GM12872 (cell line): ENCODE data around the gene TMEM129.
A peak's percentile ranks its signal among the peaks of the same experiment; 100 is the strongest.

Experiments
- CTCF ChIP-seq: IDR thresholded peaks from 3 replicates; pipeline ENCODE4 v1.5.1; 2011; ENCODE audit warnings: low read depth, mild to moderate bottlenecking, low read length, moderate library complexity; ENCODE audit not compliant: insufficient read depth

TMEM129 gene

GRCh38 chr4:1746919-1747602 is 25.9 kb upstream of the TMEM129 start:
- TF ChIP-seq CTCF, result no peak

GRCh38 chr4:1746265-1746691 is 25.2 kb upstream of the TMEM129 start:
- TF ChIP-seq CTCF, result peak; percentile 86

- TF ChIP-seq CTCF, result 0 out of 3 replicates have a peak, but pooled peaks have one; percentile 1
Measured at GRCh38 chr4:1745697-1746096, 24.6 kb upstream of the TMEM129 start.

GRCh38 chr4:1745165-1745564 is 24.0 kb upstream of the TMEM129 start:
- TF ChIP-seq CTCF, result no peak

GRCh38 chr4:1744552-1744951 is 23.4 kb upstream of the TMEM129 start:
- no peak for TF ChIP-seq CTCF

GRCh38 chr4:1743975-1744374 is 22.9 kb upstream of the TMEM129 start:
- TF ChIP-seq CTCF, result no peak

- TF ChIP-seq CTCF, result no peak
Measured at GRCh38 chr4:1743551-1743950, 22.4 kb upstream of the TMEM129 start.
